Thyroid gland (tissue), 4 donors: ENCODE data around the gene PKD1L1. TPM values are rescaled to one million over a fixed set of nuclear protein-coding genes. Genes with fewer than 3 reads are reported as not detected.

Experiments used
- DNase-seq, 2 donors: peaks; one replicate each; pipeline ENCODE4 v3.0.0-alpha.2; 2019
- H3K27ac ChIP-seq, 3 donors: fragments of 200-600 bp; sonication (generic); 1 replicate in 2 of 3; 2 replicates in 1 of 3; pipeline ENCODE4 v1.5.1; 2016 to 2019; ENCODE audit warnings: mild to moderate bottlenecking in 1 of 3, moderate library complexity in 1 of 3
- H3K27me3 ChIP-seq: fragments of 200-600 bp; sonication (generic); one replicate; pipeline ENCODE4 v1.5.1; 2019
- H3K36me3 ChIP-seq, 2 donors: fragments of 200-600 bp; sonication (generic); one replicate each; pipeline ENCODE4 v1.5.1; 2016 to 2019
- H3K4me1 ChIP-seq, 2 donors: fragments of 200-600 bp; sonication (generic); one replicate each; pipeline ENCODE4 v1.5.1; 2017 to 2019
- H3K4me3 ChIP-seq, 3 donors: fragments of 200-600 bp; sonication (generic); replicated peaks in 1 of 3; 1 replicate in 2 of 3; 2 replicates in 1 of 3; pipeline ENCODE4 v1.5.1; 2016; ENCODE audit warnings: mild to moderate bottlenecking in 1 of 3
- H3K9me3 ChIP-seq: fragments of 200-600 bp; sonication (generic); one replicate; pipeline ENCODE4 v1.5.1; 2017
- POLR2A ChIP-seq, 2 donors: fragments of 450-650 bp; IDR thresholded peaks; one replicate each; pipeline ENCODE4 v1.6.1; 2017; ENCODE audit warnings: antibody characterized with exemption in 2 of 2, mild to moderate bottlenecking in 2 of 2, moderate library complexity in 1 of 2
- WGBS, 2 donors: methylation state at CpG; one replicate each; pipeline ENCODE4 v1.1.5; 2017; 5-methylcytosine and 5-hydroxymethylcytosine counted together
- intact Hi-C: fragments of 100-400 bp; cut with DNase I; formaldehyde crosslinking; loops from one replicate; pipeline ENCODE4 v1.15.1; 2023
- total RNA-seq, 4 donors: library from RNA; depleted of rRNA; stranded (reverse); fragments of >200 nt; gene quantifications; one replicate each; pipeline ENCODE4 v1.2.3, GENCODE V29; 2016
- TF ChIP-seq, protein P1 (sequence below), 6 experiments: fragments of 200-600 bp in 3 of 6; fragments of 450-650 bp in 3 of 6; sonication (generic) in 3 of 6; IDR thresholded peaks; one replicate each; pipeline ENCODE4 v1.5.1; 2016 to 2019; ENCODE audit warnings: antibody characterized with exemption in 6 of 6, mild to moderate bottlenecking in 2 of 6, inconsistent platforms in 1 of 6, moderate library complexity in 1 of 6

PKD1L1 gene
- total RNA-seq, 4 donors from 2014 or later, result under 0.01 to 0.17 (median 0.14) TPM

- Histone ChIP-seq H3K36me3 (no peaks in the 10 kb centered on the region), H3K4me1 (no peaks in the 10 kb centered on the region), H3K27ac (no peak overlapping the region), H3K4me3 (no peak overlapping the region), H3K27me3 (no peaks in the 10 kb centered on the region), H3K9me3 (no peaks in the 10 kb centered on the region)
- no peak for TF ChIP-seq POLR2A (IDR thresholded peaks at IDR 0.05)
- TF ChIP-seq, protein P1, sequence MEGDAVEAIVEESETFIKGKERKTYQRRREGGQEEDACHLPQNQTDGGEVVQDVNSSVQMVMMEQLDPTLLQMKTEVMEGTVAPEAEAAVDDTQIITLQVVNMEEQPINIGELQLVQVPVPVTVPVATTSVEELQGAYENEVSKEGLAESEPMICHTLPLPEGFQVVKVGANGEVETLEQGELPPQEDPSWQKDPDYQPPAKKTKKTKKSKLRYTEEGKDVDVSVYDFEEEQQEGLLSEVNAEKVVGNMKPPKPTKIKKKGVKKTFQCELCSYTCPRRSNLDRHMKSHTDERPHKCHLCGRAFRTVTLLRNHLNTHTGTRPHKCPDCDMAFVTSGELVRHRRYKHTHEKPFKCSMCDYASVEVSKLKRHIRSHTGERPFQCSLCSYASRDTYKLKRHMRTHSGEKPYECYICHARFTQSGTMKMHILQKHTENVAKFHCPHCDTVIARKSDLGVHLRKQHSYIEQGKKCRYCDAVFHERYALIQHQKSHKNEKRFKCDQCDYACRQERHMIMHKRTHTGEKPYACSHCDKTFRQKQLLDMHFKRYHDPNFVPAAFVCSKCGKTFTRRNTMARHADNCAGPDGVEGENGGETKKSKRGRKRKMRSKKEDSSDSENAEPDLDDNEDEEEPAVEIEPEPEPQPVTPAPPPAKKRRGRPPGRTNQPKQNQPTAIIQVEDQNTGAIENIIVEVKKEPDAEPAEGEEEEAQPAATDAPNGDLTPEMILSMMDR (IDR thresholded peaks at IDR 0.05), result no peak
- intact Hi-C loops, result no loop called here
- no peak for DNase-seq
- WGBS, 2 donors, result 81 to 84% methylated on average over 10 of the region's 10 CpGs
Measured at GRCh38 chr7:47905076-47905920, 43.0 kb downstream of the PKD1L1 start.

DNA sequence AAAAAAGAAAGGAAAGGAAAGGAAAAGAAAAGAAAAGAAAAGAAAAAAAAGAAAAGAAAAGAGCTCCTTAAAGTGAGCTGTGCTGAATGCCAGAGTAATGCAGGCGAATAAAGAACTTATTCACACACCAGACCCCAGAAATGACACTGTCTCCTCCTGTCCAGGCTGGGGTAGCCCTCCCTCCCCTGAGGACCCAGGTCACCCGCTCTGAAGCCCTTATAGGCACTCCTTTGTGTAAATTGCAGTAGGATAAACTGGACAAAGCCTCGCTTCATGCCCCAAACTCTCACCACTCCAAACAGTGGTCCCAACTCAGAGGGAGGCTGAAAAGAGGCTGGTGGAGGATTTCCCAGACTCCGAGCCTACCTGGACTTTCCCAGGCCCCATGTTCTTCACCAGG is 46.3 kb downstream of the PKD1L1 start:
- 90 to 91% methylated on average over 4 of the region's 4 CpGs for WGBS, 2 donors
- Histone ChIP-seq H3K4me3 (no peak overlapping the region), H3K9me3 (no peaks in the 10 kb centered on the region), H3K36me3 (no peaks in the 10 kb centered on the region), H3K27ac (no peak overlapping the region), H3K4me1 (no peaks in the 10 kb centered on the region), H3K27me3 (no peaks in the 10 kb centered on the region)
- TF ChIP-seq POLR2A (IDR thresholded peaks at IDR 0.05), result no peak
- TF ChIP-seq, protein P1 (IDR thresholded peaks at IDR 0.05), result no peak
- no peak for DNase-seq
- intact Hi-C loops, result no loop called here

GRCh38 chr7:47901542-47901941 is 46.7 kb downstream of the PKD1L1 start:
- no peaks in the 10 kb centered on the region for H3K27me3 ChIP-seq
- H3K4me3 ChIP-seq, result no peak overlapping the region
- no peaks in the 10 kb centered on the region for H3K4me1 ChIP-seq
- intact Hi-C loops, result no loop called here
- H3K36me3 ChIP-seq, result no peaks in the 10 kb centered on the region
- no peak for TF ChIP-seq POLR2A (IDR thresholded peaks at IDR 0.05)
- TF ChIP-seq, protein P1 (IDR thresholded peaks at IDR 0.05), result no peak
- H3K27ac ChIP-seq, result no peak overlapping the region
- WGBS, 2 donors, result 84 to 85% methylated on average over 11 of the region's 11 CpGs
- DNase-seq, result no peak
- H3K9me3 ChIP-seq, result no peaks in the 10 kb centered on the region

DNA sequence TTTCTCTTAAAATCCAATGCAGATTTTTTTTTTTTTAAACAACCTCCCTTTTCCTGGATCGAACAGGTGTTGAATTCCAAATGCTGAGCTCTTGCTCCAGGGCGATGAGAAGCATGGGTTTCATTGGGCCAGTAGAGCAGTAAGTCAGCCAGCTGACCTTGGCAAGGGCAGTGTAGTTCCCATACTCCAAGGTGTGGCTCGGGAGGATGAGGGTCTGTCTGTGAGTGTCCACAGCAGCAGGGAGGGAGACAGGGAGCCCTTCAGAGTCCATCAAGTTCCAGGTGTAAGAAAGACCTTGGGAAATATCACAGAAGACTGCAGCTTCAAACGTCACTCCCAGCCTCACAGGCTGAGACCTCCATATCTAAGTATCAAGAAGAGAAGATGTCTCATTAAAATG is 50.4 kb downstream of the PKD1L1 start:
- Histone ChIP-seq H3K9me3 (no peaks in the 10 kb centered on the region), H3K27ac (no peak overlapping the region), H3K27me3 (no peaks in the 10 kb centered on the region), H3K4me1 (no peaks in the 10 kb centered on the region), H3K4me3 (no peak overlapping the region), H3K36me3 (no peaks in the 10 kb centered on the region)
- DNase-seq, result no peak
- 83 to 88% methylated on average over 4 of the region's 4 CpGs for WGBS, 2 donors
- TF ChIP-seq, protein P1 (IDR thresholded peaks at IDR 0.05), result no peak
- TF ChIP-seq POLR2A (IDR thresholded peaks at IDR 0.05), result no peak
- intact Hi-C loops, result no loop called here

DNA sequence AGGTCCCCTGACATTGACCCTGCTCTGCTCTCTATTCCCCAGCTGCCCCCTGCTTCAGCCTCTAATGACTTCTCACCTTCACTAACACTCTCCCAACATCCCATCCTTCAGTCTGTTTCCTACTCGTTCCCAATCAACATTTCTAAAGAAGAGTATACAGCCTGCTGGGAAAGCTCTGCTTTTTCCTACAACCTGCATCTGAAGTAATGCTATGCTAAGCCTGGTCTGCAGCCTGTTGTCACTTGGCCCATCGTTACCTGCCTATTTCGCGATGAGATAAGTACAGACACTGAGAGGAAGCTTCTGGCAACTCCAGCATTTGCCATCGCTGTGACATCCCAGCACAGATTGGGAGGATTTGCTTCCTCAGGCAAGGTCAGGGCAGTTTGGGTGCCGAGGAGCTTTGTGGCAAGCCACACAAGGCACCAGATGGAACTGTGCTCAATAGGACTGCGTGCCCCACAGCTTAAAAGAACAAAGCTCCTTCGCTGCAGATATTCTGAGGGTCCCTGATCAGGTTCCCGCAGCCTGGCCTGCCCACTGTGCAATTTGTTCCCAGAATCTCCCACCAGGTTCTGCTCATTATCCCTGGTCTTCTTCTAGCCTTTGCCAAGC is 51.4 kb downstream of the PKD1L1 start:
- no peak overlapping the region for H3K4me3 ChIP-seq
- intact Hi-C loops, result no loop called here
- H3K4me1 ChIP-seq, result no peaks in the 10 kb centered on the region
- no peaks in the 10 kb centered on the region for H3K9me3 ChIP-seq
- H3K36me3 ChIP-seq, result no peaks in the 10 kb centered on the region
- H3K27ac ChIP-seq, result no peak overlapping the region
- DNase-seq, result no peak
- TF ChIP-seq POLR2A (IDR thresholded peaks at IDR 0.05), result no peak
- TF ChIP-seq, protein P1 (IDR thresholded peaks at IDR 0.05), result no peak
- no peaks in the 10 kb centered on the region for H3K27me3 ChIP-seq
- 63 to 64% methylated on average over 9 of the region's 9 CpGs for WGBS, 2 donors
